ENCODE measurements around the gene IBA57. TPM values are rescaled to one million over a fixed set of nuclear protein-coding genes. Genes with fewer than 3 reads are reported as not detected.

Gene IBA57
- total and polyA plus RNA-seq, 2 of the 8 experiments (the other 6 are each of a cell fraction or from before 2014, with no cell fraction given), result 2.6 to 5.9 TPM

DNA sequence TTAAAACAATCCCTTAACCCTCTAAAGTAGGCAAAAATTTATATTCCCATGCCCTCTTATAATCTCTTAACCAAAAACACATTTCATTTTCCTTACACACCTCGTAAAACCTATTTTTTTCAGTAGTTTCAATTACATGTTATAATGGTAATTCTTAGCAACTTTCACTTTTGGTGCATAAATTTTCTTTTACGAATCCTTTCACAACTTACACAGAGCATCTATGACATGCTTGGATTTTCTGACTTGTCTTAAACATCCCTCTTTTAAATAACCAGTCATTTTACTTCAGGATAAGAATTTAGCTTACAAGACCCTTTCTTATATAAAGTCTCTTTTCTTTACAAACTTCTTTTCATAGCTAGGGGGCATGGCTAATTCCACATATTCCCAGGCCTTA lies 47.6 kb upstream of the IBA57 start:
- no peak overlapping the region for H2BK120ac ChIP-seq (replicated peaks; ENCODE audit: low read depth, low read length)
- H3K27ac ChIP-seq (ENCODE audit: low read depth, low read length), result no peak overlapping the region
- H3K23me2 ChIP-seq (ENCODE audit: low read depth, low read length), result no peaks in the 10 kb centered on the region
- no peak overlapping the region for H3K9ac ChIP-seq (replicated peaks in 1 of 4; ENCODE audit: extremely low read depth in 1 of 4, low read depth in 3 of 4, low read length in 3 of 4)
- no peaks in the 10 kb centered on the region for H3K79me1 ChIP-seq (ENCODE audit: low read depth, low read length)
- CTCF ChIA-PET (ENCODE audit: partially characterized antibody), result interaction anchor here (1.5 to 2.4 kb wide), 2 partner anchors 12 to 397 kb away, joined by 4 to 10 read pairs; no protein-coding TSS in a partner anchor
- 69 to 86% methylated on average over 1 to 2 of the region's 2 CpGs for WGBS, 2 experiments (ENCODE audit: extremely low coverage in 1 of 2, insufficient coverage in 1 of 2, insufficient read length in 1 of 2, insufficient replicate concordance in 2 of 2, low coverage in 1 of 2, low lambda C conversion rate in 2 of 2, missing lambda C conversion rate in 1 of 2)
- no peaks in the 10 kb centered on the region for H3K4me1 ChIP-seq (replicated peaks in 1 of 4; ENCODE audit: control insufficient read depth in 3 of 4, insufficient read depth in 4 of 4, low read length in 3 of 4)
- DNase-seq (ENCODE audit: low read depth in 1 of 2, low spot score in 2 of 2) (no peak), FAIRE-seq (no peak)
- H3K4ac ChIP-seq (replicated peaks; ENCODE audit: insufficient read length, low read depth, low read length), result no peak overlapping the region
- no peak overlapping the region for H2AK5ac ChIP-seq (ENCODE audit: low read depth, low read length)
- H3K79me2 ChIP-seq (ENCODE audit: control insufficient read depth in 1 of 2, insufficient read depth in 2 of 2, low read length in 2 of 2), result no peaks in the 10 kb centered on the region
- H3K9me3 ChIP-seq (ENCODE audit: insufficient read depth in 2 of 2, low read depth in 1 of 2, low read length in 1 of 2), result peaks cover 19 to 20% of the 10 kb centered on the region in 2 experiments
- H3K36me3 ChIP-seq (ENCODE audit: control insufficient read depth in 2 of 4, insufficient read depth in 4 of 4, low read length in 3 of 4), result no peaks in the 10 kb centered on the region
- no peak overlapping the region for H2BK20ac ChIP-seq (ENCODE audit: low read length)
- no peak overlapping the region for H3K4me3 ChIP-seq (ENCODE audit: extremely low read depth in 1 of 4, insufficient read depth in 2 of 4, low read depth in 3 of 4, low read length in 4 of 4)
- no peak overlapping the region for H4K8ac ChIP-seq (ENCODE audit: extremely low read depth, insufficient read depth, low read length)
- no peak overlapping the region for H3K14ac ChIP-seq (ENCODE audit: insufficient read length)
- TF ChIP-seq HDAC2 (IDR thresholded peaks at IDR 0.05; ENCODE audit: borderline replicate concordance in 1 of 2, low read depth in 2 of 2, low read length in 2 of 2), result no peak
- TF ChIP-seq GABPA (IDR thresholded peaks at IDR 0.05; ENCODE audit: borderline replicate concordance, insufficient read depth, low read length), result no peak
- TF ChIP-seq ATF2 (IDR thresholded peaks at IDR 0.05; ENCODE audit: low read length), result no peak
- TF ChIP-seq CBX5 (IDR thresholded peaks at IDR 0.05; ENCODE audit: low read depth, low read length), result no peak
- TF ChIP-seq CBX8 (IDR thresholded peaks at IDR 0.05; ENCODE audit: borderline replicate concordance, low read depth, low read length), result no peak
- H2BK12ac ChIP-seq (ENCODE audit: low read depth, low read length), result no peak overlapping the region
- H3K56ac ChIP-seq (replicated peaks; ENCODE audit: insufficient read length, low read depth, low read length), result no peak overlapping the region
- no peak overlapping the region for H2BK5ac ChIP-seq (ENCODE audit: low read depth, low read length)
- no peaks in the 10 kb centered on the region for H4K20me1 ChIP-seq (replicated peaks in 1 of 2; ENCODE audit: control insufficient read depth in 1 of 2, insufficient read depth in 2 of 2, low read length in 2 of 2)
- no peak overlapping the region for H3K4me2 ChIP-seq (ENCODE audit: insufficient read depth in 1 of 2, low read depth in 2 of 2, low read length in 2 of 2)
- H2BK15ac ChIP-seq (ENCODE audit: low read length), result no peak overlapping the region
- H3K27me3 ChIP-seq (replicated peaks in 1 of 4; ENCODE audit: control insufficient read depth in 3 of 4, extremely low read depth in 1 of 4, insufficient read depth in 3 of 4, low read length in 3 of 4), result no peaks in the 10 kb centered on the region; a peak in 2 of 7 replicates
- H3K23ac ChIP-seq (ENCODE audit: insufficient read length), result no peak overlapping the region
- POLR2A ChIA-PET (ENCODE audit: partially characterized antibody), result no interaction called here
- H3K18ac ChIP-seq (ENCODE audit: extremely low read depth, low read length), result no peak overlapping the region
- H2AFZ ChIP-seq (ENCODE audit: low read length), result no peak overlapping the region
- H4K5ac ChIP-seq (ENCODE audit: insufficient read length, low read depth, low read length), result no peak overlapping the region
- no peak overlapping the region for H4K91ac ChIP-seq (replicated peaks; ENCODE audit: insufficient read length, low read length)
